Stimulated activated naive CD8-positive, alpha-beta T cell treated with anti-CD3 and anti-CD28 coated beads, Interleukin-15, Interleukin-2, amounts not matched to agents 100 ng/mL and 50 ng/mL, for 24 hours (primary cell): ENCODE data around the gene CTSZ.

Experiments
- H3K27ac Mint-ChIP-seq: one replicate; pipeline ENCODE4 v1.8.0; 2021; ENCODE audit warnings: mild to moderate bottlenecking, mixed read lengths
- H3K27me3 Mint-ChIP-seq: one replicate; pipeline ENCODE4 v1.8.0; 2021; ENCODE audit warnings: mixed read lengths
- H3K36me3 Mint-ChIP-seq: one replicate; pipeline ENCODE4 v1.8.0; 2021; ENCODE audit warnings: low read depth, mixed read lengths
- H3K4me1 Mint-ChIP-seq: one replicate; pipeline ENCODE4 v1.8.0; 2021; ENCODE audit warnings: low read depth, mixed read lengths
- H3K4me3 Mint-ChIP-seq: one replicate; pipeline ENCODE4 v1.8.0; 2021; ENCODE audit warnings: mild to moderate bottlenecking, mixed read lengths
- H3K9me3 Mint-ChIP-seq: one replicate; pipeline ENCODE4 v1.8.0; 2021; ENCODE audit warnings: mixed read lengths

Gene CTSZ

DNA sequence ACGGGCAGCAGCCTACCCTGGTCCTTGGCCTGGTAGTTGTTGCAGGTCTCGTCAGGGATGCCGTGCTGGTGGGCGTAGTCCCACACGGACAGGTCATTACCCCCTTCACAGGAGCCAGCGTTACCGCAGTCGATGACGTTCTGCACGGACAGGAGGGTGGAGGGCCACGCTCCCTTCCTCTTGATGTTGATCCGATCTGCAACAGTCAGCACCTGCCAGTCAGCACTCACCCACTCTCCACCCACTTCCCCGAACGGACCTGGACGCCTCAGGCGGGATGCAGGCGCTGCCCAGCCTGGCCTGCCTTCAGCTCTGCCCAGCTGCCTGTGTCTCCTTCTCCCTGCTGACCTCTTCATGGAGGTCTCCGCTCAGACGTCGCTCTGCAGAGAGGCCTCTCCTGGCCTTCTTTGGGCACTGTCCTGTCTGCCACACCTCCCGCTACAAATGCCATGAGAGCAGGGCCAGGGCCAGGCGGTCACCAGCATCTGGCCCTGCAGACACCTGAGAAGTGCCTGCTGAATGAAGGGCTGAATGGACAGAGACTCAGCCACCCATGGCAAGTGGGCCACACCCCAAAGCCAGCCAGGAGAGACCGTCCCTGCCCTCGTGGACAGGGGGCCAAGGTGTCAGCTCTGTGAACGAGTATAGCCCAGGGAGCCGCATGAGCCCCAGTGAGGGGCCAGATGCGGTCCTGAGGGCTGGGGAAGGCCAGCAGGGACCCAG is 5.4 kb downstream of the CTSZ start:
- peaks cover 22% of the 10 kb centered on the region for H3K36me3 Mint-ChIP-seq
- H3K4me1 Mint-ChIP-seq: peaks cover 33% of the 10 kb centered on the region
- H3K27me3 Mint-ChIP-seq: no peaks in the 10 kb centered on the region
- no peak overlapping the region for H3K27ac Mint-ChIP-seq
- H3K4me3 Mint-ChIP-seq: no peak overlapping the region
- H3K9me3 Mint-ChIP-seq: no peaks in the 10 kb centered on the region

DNA sequence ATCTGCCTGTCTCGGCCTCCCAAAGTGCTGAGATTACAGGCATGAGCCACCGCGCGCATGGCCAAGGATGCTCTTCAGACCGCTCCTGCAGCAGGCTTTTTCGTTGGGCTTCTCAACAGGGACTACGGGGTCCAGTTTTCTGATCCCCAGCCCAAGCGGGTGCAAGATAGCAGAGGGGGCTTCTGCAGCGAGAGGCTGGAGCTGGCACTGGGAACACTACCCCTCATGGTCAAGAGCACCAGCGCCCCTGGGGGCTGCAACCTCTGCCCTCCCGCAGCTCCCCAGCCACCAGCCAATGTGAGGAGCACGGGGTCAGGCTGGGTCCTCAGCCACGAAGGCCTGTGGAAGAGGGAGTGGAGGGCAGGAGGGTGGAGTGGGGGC is 6.0 kb downstream of the CTSZ start:
- Mint-ChIP-seq H3K36me3 (peaks cover 26% of the 10 kb centered on the region), H3K4me1 (peaks cover 33% of the 10 kb centered on the region), H3K9me3 (no peaks in the 10 kb centered on the region), H3K4me3 (no peak overlapping the region), H3K27ac (no peak overlapping the region), H3K27me3 (no peaks in the 10 kb centered on the region)

DNA sequence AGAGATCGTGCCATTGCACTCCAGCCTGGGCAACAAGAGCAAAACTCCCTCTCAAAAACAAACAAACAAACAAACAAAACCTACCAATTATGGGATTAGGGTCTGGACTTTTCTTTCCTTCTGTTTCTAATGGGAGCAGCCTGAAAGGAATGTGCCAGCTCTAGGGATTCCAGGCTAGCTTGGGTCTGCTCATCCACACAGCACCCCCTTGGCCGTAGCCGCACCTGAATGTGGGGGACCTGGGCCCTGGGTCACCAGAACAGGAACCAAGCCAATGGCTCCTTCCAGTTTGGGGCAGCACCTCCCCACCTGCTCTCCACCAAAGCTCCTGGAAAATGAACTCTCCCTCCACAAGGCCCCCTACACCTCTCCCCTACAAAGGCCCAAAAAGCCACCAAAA is 6.7 kb downstream of the CTSZ start:
- Mint-ChIP-seq H3K4me3 (no peak overlapping the region), H3K27me3 (no peaks in the 10 kb centered on the region), H3K27ac (no peak overlapping the region), H3K4me1 (peaks cover 27% of the 10 kb centered on the region), H3K36me3 (peaks cover 33% of the 10 kb centered on the region), H3K9me3 (no peaks in the 10 kb centered on the region)

DNA sequence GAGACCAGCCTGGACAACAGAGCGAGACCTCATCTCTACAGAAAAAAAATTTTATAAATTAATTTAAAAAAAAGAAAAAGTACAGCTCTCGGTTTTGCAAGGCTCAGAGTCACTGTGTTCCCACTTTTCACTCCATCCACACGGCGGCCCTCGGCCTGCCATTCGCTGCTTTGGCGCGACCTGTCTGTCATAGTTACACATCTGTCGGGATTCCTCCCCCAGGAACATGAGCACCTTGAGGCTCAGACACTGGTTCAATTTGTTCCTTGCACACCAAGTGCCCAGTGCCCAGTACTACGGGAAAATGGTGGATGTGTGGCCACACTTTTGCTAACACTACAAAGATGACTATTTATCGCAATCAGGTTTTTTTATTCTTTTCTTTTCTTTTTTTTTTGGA is 8.4 kb downstream of the CTSZ start:
- Mint-ChIP-seq H3K27ac (no peak overlapping the region), H3K4me1 (peaks cover 17% of the 10 kb centered on the region), H3K4me3 (no peak overlapping the region), H3K27me3 (no peaks in the 10 kb centered on the region), H3K36me3 (peaks cover 40% of the 10 kb centered on the region), H3K9me3 (no peaks in the 10 kb centered on the region)

DNA sequence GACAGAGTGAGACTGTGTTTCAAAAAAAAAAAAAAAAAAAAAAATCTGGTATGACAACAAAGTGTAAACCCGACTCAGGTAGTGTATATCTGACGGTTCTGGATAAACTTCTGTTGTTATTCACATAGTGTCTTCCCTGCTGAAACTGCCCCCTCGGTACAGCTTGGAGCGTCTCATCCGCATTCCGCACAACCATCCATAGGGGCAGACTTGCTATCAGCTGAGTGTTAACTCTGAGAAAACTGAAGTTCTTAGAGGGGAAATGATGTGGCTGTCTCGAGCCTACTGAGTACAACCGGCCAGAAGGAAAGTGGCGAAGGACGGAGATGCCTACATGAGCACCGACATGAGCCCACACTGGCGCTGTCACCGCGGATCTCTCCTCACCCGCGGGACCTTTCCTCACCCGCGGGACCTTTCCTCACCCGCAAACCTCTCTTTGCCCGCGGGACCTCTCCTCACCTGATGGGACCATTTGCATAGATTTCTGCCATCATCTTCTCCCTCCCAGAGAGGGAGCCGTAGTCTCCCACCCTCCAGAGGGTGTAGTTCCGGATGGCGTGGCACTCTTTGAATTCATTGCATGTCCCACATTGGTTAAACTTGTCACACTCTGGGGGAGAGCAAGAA is 9.8 kb downstream of the CTSZ start:
- Mint-ChIP-seq H3K27me3 (no peaks in the 10 kb centered on the region), H3K4me3 (no peak overlapping the region), H3K9me3 (no peaks in the 10 kb centered on the region), H3K36me3 (peaks cover 50% of the 10 kb centered on the region), H3K27ac (no peak overlapping the region), H3K4me1 (peaks cover 8% of the 10 kb centered on the region)

DNA sequence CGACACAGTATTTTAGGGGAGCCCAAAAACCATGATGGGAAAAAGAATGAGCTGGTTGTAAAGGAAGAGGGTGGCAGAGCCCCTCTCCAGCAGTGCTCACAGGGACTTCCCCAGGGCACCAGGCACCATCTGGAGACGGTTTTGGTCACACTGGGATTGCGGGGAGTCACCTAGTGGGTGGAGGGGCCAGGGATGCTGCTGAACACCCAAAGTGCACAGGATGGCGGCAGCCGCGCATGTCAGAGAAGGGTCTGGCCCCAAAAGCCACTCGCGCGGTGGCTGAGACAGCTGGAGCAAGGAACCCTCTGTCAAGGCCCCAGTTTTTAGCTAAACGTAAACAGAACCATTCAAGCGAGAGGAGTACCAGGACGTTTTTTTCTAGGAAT is 10.8 kb downstream of the CTSZ start:
- H3K27me3 Mint-ChIP-seq: no peaks in the 10 kb centered on the region
- peaks cover 6% of the 10 kb centered on the region for H3K4me1 Mint-ChIP-seq
- no peaks in the 10 kb centered on the region for H3K9me3 Mint-ChIP-seq
- H3K27ac Mint-ChIP-seq: no peak overlapping the region
- H3K4me3 Mint-ChIP-seq: no peak overlapping the region
- H3K36me3 Mint-ChIP-seq: peaks cover 60% of the 10 kb centered on the region

DNA sequence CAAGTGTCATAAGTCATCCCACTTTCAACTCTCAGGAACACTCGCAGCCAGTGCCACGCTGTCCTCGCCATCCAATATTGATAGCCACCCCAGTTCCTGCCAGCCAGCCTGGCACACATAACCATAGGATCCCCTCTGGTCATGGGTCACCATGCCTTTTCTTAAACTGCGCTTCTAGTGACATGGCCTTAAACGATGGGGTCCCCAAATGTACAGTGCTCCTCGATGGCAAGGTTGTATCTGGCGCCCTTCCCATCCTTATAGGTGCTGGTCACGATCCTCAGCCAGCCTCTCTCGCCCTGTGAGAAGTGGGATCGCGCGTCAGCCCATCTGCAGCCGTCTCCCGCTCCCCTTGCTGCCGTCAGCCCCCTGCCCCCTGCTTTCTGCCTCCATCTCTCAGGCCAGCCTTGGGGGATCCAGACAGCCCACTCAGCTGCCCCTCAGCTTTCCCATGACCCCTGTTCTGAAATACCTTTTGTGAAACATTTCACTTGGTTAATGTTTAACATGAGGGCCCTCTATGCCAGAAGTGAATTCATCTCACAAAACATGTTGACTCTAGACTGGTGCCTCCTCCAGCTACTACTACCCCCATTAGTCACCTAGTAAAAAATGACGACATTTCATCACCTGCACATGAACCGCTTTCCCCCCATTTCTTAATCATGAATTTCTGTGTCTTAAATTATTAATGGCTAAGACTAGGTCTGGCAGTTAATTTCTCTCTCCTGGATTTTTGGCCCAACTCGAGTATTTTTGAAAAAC is 11.4 kb downstream of the CTSZ start:
- Mint-ChIP-seq H3K36me3 (peaks cover 66% of the 10 kb centered on the region), H3K4me1 (peaks cover 6% of the 10 kb centered on the region), H3K27me3 (no peaks in the 10 kb centered on the region), H3K9me3 (no peaks in the 10 kb centered on the region), H3K27ac (peak overlapping the region; percentile 69), H3K4me3 (no peak overlapping the region)

DNA sequence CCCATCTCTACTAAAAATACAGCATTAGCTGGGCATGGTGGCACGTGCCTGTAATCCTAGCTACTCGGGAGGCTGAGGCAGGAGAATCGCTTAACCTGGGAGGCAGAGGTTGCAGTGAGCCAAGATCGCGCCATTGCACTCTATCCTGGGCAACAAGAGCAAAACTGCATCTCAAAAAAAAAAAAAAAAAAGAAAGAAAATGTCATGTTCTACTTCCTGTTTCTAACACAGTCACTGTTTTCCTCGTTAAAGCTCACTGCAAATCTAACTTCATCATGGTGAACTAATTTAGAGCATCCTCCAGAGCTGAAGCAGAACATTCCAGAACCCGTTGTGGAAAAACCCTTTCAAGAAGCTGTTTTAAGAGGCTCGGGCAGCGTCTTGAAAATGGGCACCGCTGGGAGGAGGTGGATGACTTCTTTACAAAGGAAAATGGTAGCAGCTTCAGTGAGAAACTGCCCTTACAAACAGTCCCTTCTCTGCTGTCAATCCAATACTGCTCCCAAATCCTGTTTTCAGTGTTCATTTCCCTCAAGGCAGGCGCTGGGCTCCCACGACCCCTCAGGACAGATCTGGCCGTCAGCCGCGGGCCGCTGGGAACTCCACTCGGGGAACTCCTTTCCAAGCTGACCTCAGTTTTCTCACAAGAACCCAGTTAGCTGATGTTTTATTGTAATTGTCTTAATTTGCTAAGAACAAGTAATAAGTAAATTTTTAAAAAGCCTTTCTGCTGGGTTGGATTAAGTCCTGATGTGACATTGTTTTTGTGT is 12.5 kb downstream of the CTSZ start:
- Mint-ChIP-seq H3K4me1 (peaks cover 6% of the 10 kb centered on the region), H3K4me3 (no peak overlapping the region), H3K27ac (peak overlapping the region; percentile 52)

DNA sequence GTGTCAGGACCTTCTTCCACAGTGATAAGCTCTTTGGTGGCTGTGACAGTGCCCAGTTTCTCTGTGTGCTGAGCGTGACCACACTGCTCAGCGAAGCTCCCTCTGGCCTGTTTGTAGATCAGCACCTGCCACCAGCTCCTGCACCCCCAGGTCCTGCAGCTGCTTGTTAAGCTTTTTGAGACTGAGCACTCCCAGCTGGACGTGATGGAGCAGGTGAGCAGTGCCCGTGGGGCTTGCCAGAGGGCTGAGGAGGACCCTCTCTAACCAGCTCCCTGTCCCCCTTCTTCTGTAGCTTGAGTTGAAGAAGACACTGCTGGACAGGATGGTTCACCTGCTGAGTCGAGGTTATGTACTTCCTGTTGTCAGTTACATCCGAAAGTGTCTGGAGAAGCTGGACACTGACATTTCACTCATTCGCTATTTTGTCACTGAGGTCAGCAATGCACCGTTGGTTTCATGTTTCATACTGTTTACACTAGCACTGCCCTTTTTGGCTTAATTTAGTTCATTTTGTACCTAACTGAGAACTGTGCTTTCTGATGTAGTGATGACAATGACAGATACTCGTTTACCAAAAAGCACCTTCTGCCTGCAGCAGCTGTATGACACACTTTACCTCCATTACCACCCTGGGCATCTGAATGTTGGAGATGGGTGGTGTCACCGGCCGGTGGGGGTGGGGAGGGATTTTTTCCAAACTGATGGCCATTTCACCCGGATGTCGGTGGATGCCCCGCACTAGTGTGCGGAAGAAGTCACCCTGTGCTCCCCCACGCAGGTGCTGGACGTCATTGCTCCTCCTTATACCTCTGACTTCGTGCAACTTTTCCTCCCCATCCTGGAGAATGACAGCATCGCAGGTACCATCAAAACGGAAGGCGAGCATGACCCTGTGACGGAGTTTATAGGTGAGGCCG is 13.5 kb downstream of the CTSZ start:
- no peak overlapping the region for H3K4me3 Mint-ChIP-seq
- H3K9me3 Mint-ChIP-seq: no peaks in the 10 kb centered on the region
- H3K36me3 Mint-ChIP-seq: peaks cover 83% of the 10 kb centered on the region
- H3K4me1 Mint-ChIP-seq: peaks cover 6% of the 10 kb centered on the region
- no peaks in the 10 kb centered on the region for H3K27me3 Mint-ChIP-seq
- H3K27ac Mint-ChIP-seq: no peak overlapping the region

More for the DNA sequence above, 12.5 kb downstream of the CTSZ start:
- Mint-ChIP-seq H3K9me3 (no peaks in the 10 kb centered on the region), H3K36me3 (peaks cover 76% of the 10 kb centered on the region), H3K27me3 (no peaks in the 10 kb centered on the region)

DNA sequence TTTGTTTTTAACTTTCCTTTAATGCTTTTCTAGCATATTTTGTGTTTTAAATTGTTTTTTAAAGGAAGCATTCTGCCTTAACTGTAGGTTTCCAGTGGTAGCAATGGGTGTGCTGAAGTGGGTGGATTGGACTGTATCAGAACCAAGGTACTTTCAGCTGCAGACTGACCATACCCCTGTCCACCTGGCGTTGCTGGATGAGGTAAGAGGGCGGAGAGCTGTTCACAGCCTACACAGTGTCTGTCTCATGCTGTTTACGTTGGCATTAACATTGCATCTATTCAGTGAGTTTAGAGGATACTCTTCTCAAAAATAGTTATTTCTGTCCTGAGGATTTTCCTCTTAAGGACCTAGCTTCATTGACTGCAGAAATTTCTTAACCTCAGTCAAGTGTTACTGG is 14.1 kb downstream of the CTSZ start:
- no peak overlapping the region for H3K4me3 Mint-ChIP-seq
- peak overlapping the region; percentile 45 for H3K27ac Mint-ChIP-seq
- H3K4me1 Mint-ChIP-seq: peaks cover 6% of the 10 kb centered on the region
- no peaks in the 10 kb centered on the region for H3K9me3 Mint-ChIP-seq
- H3K36me3 Mint-ChIP-seq: peaks cover 84% of the 10 kb centered on the region
- no peaks in the 10 kb centered on the region for H3K27me3 Mint-ChIP-seq

DNA sequence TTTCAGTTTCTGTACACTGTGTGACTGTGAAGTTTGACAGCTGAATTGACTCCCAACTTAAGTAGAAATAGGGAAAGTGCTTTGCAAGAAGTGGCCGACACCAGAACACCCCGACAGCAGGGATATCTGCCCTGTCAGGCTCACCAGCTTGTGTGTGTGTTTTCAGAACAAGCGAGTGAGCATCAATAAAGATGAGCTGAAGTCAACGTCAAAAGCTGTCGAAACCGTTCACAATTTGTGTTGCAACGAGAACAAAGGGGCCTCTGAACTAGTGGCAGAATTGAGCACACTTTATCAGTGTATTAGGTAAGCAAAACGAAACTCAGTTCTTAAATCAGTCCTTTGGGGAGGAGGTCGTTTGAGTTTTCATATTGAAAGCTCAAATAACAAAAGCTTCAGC is 15.3 kb downstream of the CTSZ start:
- peaks cover 6% of the 10 kb centered on the region for H3K4me1 Mint-ChIP-seq
- no peak overlapping the region for H3K4me3 Mint-ChIP-seq
- no peak overlapping the region for H3K27ac Mint-ChIP-seq
- no peaks in the 10 kb centered on the region for H3K9me3 Mint-ChIP-seq
- H3K27me3 Mint-ChIP-seq: no peaks in the 10 kb centered on the region
- peaks cover 85% of the 10 kb centered on the region for H3K36me3 Mint-ChIP-seq

DNA sequence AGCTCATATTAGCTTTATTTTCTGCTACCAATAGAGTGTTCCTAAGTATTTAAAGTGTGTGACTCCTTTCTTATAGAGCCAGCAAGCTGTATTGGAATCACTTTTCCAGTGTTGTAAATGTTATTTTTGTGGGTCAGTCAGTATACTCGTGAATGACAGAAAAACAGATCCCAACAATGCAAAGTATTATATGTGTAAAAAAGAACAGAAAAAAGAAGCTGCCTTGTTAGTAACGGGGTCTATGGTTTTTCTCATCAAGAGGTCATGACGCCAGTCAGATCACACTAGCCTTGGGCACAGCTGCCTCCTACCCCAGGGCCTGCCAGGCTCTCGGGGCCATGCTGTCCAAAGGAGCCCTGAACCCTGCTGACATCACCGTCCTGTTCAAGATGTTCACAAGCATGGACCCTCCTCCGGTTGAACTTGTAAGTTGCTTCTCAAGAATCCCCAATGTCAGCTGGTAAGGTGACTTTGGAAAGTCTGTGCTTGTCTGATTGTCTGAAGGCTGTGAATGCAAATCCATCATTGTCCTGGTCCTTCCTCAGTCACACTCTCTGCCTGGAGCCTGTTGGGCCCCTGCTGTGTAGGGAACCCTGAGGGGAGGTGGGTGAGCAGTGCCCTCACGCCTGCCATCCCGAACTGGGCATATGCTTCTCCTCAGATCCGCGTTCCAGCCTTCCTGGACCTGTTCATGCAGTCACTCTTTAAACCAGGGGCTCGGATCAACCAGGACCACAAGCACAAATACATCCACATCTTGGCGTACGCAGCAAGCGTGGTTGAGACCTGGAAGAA is 16.2 kb downstream of the CTSZ start:
- Mint-ChIP-seq H3K27ac (peak overlapping the region; percentile 36), H3K9me3 (no peaks in the 10 kb centered on the region), H3K4me1 (peaks cover 9% of the 10 kb centered on the region), H3K36me3 (peaks cover 84% of the 10 kb centered on the region), H3K4me3 (no peak overlapping the region), H3K27me3 (no peaks in the 10 kb centered on the region)

DNA sequence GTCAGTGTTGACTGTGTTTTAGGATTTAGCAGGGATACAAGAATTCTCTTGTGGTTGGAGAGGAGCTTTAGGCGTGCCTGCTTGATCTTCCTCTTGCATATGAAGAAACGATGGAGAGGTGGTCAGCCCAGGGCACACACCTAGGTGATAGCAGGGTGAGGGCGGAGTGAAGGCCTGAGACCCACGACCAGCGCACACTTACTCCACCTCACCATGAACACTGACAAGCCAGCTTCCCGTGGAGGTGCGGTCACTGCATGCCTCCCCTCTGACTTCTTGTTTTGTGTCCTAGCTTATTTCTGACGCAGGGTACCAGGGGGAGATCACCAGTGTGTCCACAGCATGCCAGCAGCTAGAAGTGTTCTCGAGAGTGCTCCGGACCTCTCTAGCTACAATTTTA is 17.9 kb downstream of the CTSZ start:
- H3K4me1 Mint-ChIP-seq: peaks cover 18% of the 10 kb centered on the region
- no peak overlapping the region for H3K27ac Mint-ChIP-seq
- no peak overlapping the region for H3K4me3 Mint-ChIP-seq
- H3K9me3 Mint-ChIP-seq: no peaks in the 10 kb centered on the region
- H3K36me3 Mint-ChIP-seq: peaks cover 79% of the 10 kb centered on the region
- H3K27me3 Mint-ChIP-seq: no peaks in the 10 kb centered on the region
